ENCODE data around the gene SLC38A8.
A peak's percentile ranks its signal among the peaks of the same experiment; 100 is the strongest.

The SLC38A8 gene

GRCh38 chr16:84047626-84048025, 5.0 kb upstream of the SLC38A8 start:
- no peak for DNase-seq

- no peak for DNase-seq
Measured at GRCh38 chr16:84047206-84047605, 4.6 kb upstream of the SLC38A8 start.

GRCh38 chr16:84045818-84046470, 3.3 kb upstream of the SLC38A8 start:
- no peak for DNase-seq

GRCh38 chr16:84045001-84045817, 2.6 kb upstream of the SLC38A8 start:
- DNase-seq, result no peak

- DNase-seq, result no peak
Measured at GRCh38 chr16:84044118-84044488, 1.5 kb upstream of the SLC38A8 start.

GRCh38 chr16:84043486-84044117, 1.0 kb upstream of the SLC38A8 start:
- DNase-seq, result no peak

- DNase-seq, result no peak
Measured at GRCh38 chr16:84042879-84043485, 387 bp upstream of the SLC38A8 start.

- DNase-seq, result no peak
Measured at GRCh38 chr16:84041881-84042280, 714 bp downstream of the SLC38A8 start.

- peak; percentile 67 for DNase-seq
Measured at GRCh38 chr16:84040823-84041820, 1.5 kb downstream of the SLC38A8 start.

- DNase-seq, result no peak
Measured at GRCh38 chr16:84040226-84040822, 2.3 kb downstream of the SLC38A8 start.

- DNase-seq, result no peak
Measured at GRCh38 chr16:84039696-84040095, 2.9 kb downstream of the SLC38A8 start.

- DNase-seq, result no peak
Measured at GRCh38 chr16:84038469-84038868, 4.1 kb downstream of the SLC38A8 start.

GRCh38 chr16:84036982-84037425, 5.6 kb downstream of the SLC38A8 start:
- DNase-seq, result no peak

GRCh38 chr16:84036131-84036530, 6.5 kb downstream of the SLC38A8 start:
- no peak for DNase-seq

- no peak for DNase-seq
Measured at GRCh38 chr16:84034516-84034915, 8.1 kb downstream of the SLC38A8 start.

- DNase-seq, result no peak
Measured at GRCh38 chr16:84033251-84034195, 9.1 kb downstream of the SLC38A8 start.

- DNase-seq, result no peak
Measured at GRCh38 chr16:84032458-84033178, 10.0 kb downstream of the SLC38A8 start.

GRCh38 chr16:84031556-84031955, 11.0 kb downstream of the SLC38A8 start:
- DNase-seq, result no peak

GRCh38 chr16:84029297-84030047, 13.1 kb downstream of the SLC38A8 start:
- DNase-seq, result peak; percentile 46
